NT2/D1 (cell line): ENCODE results near the gene UIMC1.

ENCODE experiments used
- DNase-seq: peaks from one replicate; pipeline ENCODE4 v3.0.0-alpha.2; 2011; ENCODE audit warnings: low read depth, low spot score
- H3K27me3 ChIP-seq: 2 replicates; pipeline ENCODE4 v1.6.0; 2011; ENCODE audit warnings: mild to moderate bottlenecking; ENCODE audit not compliant: insufficient read length, insufficient read depth
- H3K36me3 ChIP-seq: 2 replicates; pipeline ENCODE4 v1.6.1; 2011; ENCODE audit warnings: mild to moderate bottlenecking, low read length, mixed read lengths; ENCODE audit not compliant: insufficient read depth, insufficient read length
- H3K4me1 ChIP-seq: 2 replicates; pipeline ENCODE4 v1.5.1; 2011; ENCODE audit not compliant: insufficient read depth, insufficient read length
- H3K4me3 ChIP-seq: 2 replicates; pipeline ENCODE4 v1.5.1; 2011; ENCODE audit warnings: low read depth; ENCODE audit not compliant: insufficient read length
- H3K9ac ChIP-seq: 2 replicates; pipeline ENCODE4 v1.6.0; 2011; ENCODE audit warnings: low read depth; ENCODE audit not compliant: insufficient read length
- H3K9me3 ChIP-seq: 2 replicates; pipeline ENCODE4 v1.5.1; 2011; ENCODE audit warnings: mild to moderate bottlenecking, low read length; ENCODE audit not compliant: insufficient read depth
- SUZ12 ChIP-seq: IDR thresholded peaks from 2 replicates; pipeline ENCODE4 v1.6.1; 2011; ENCODE audit not compliant: insufficient read length, insufficient read depth; ENCODE audit errors: extremely low read depth
- YY1 ChIP-seq: IDR thresholded peaks from 2 replicates; pipeline ENCODE4 v1.6.1; 2011; ENCODE audit not compliant: insufficient read length, insufficient read depth
- ZNF274 ChIP-seq: IDR thresholded peaks from 2 replicates; pipeline ENCODE4 v1.6.1; 2011; ENCODE audit warnings: mild to moderate bottlenecking, low read depth, low read length

Gene UIMC1

GRCh38 chr5:176901260-176902101, 105.1 kb downstream of the UIMC1 start:
- Histone ChIP-seq H3K27me3 (no peaks in the 10 kb centered on the region), H3K9ac (no peak overlapping the region), H3K36me3 (peaks cover 47% of the 10 kb centered on the region), H3K9me3 (no peaks in the 10 kb centered on the region), H3K4me3 (no peak overlapping the region), H3K4me1 (no peaks in the 10 kb centered on the region)
- TF ChIP-seq ZNF274 (no peak), YY1 (no peak), SUZ12 (no peak)
- no peak for DNase-seq

- no peak for DNase-seq
- no peak overlapping the region for H3K4me3 ChIP-seq
- H3K9me3 ChIP-seq: no peaks in the 10 kb centered on the region
- H3K4me1 ChIP-seq: no peaks in the 10 kb centered on the region
- H3K36me3 ChIP-seq: peaks cover 41% of the 10 kb centered on the region
- no peak overlapping the region for H3K9ac ChIP-seq
- no peak for TF ChIP-seq SUZ12
- TF ChIP-seq ZNF274: no peak
- no peak for TF ChIP-seq YY1
- no peaks in the 10 kb centered on the region for H3K27me3 ChIP-seq
Measured at GRCh38 chr5:176900780-176901204, 105.8 kb downstream of the UIMC1 start.

GRCh38 chr5:176899946-176900779, 106.4 kb downstream of the UIMC1 start:
- no peak for TF ChIP-seq ZNF274
- no peak for TF ChIP-seq SUZ12
- TF ChIP-seq YY1: no peak
- H3K9ac ChIP-seq: no peak overlapping the region
- no peak overlapping the region for H3K4me3 ChIP-seq
- DNase-seq: no peak
- H3K9me3 ChIP-seq: no peaks in the 10 kb centered on the region
- peaks cover 34% of the 10 kb centered on the region for H3K36me3 ChIP-seq
- no peaks in the 10 kb centered on the region for H3K4me1 ChIP-seq
- H3K27me3 ChIP-seq: no peaks in the 10 kb centered on the region

GRCh38 chr5:176899296-176899891, 107.2 kb downstream of the UIMC1 start, which contains the start of gene HK3:
Gene HK3 (minus strand): TSS chr5:176899346. CDS start chr5:176896159, 3,187 bp downstream.
- H3K9me3 ChIP-seq: no peaks in the 10 kb centered on the region
- H3K4me3 ChIP-seq: no peak within 1 kb of the TSS
- TF ChIP-seq SUZ12: no peak
- no peak for TF ChIP-seq ZNF274
- TF ChIP-seq YY1: no peak
- peaks cover 27% of the 10 kb centered on the region for H3K36me3 ChIP-seq
- no peaks in the 10 kb centered on the region for H3K27me3 ChIP-seq
- no peak within 1 kb of the TSS for H3K9ac ChIP-seq
- no peaks in the 10 kb centered on the region for H3K4me1 ChIP-seq
- DNase-seq: no peak

- TF ChIP-seq SUZ12 (no peak), ZNF274 (no peak), YY1 (no peak)
- Histone ChIP-seq H3K27me3 (peaks cover 15% of the 10 kb centered on the region), H3K36me3 (peaks cover 8% of the 10 kb centered on the region), H3K4me3 (no peak overlapping the region), H3K9ac (no peak overlapping the region), H3K4me1 (no peaks in the 10 kb centered on the region), H3K9me3 (no peaks in the 10 kb centered on the region)
- no peak for DNase-seq
Measured at GRCh38 chr5:176897263-176897662, 109.3 kb downstream of the UIMC1 start.

- DNase-seq: no peak
- Histone ChIP-seq H3K27me3 (peaks cover 15% of the 10 kb centered on the region), H3K9ac (no peak overlapping the region), H3K9me3 (no peaks in the 10 kb centered on the region), H3K4me1 (no peaks in the 10 kb centered on the region), H3K36me3 (peaks cover 2% of the 10 kb centered on the region), H3K4me3 (no peak overlapping the region)
- TF ChIP-seq YY1: no peak
- no peak for TF ChIP-seq ZNF274
Measured at GRCh38 chr5:176895831-176896230, 110.7 kb downstream of the UIMC1 start.
